ENCODE data around the gene RNF5.

DNA sequence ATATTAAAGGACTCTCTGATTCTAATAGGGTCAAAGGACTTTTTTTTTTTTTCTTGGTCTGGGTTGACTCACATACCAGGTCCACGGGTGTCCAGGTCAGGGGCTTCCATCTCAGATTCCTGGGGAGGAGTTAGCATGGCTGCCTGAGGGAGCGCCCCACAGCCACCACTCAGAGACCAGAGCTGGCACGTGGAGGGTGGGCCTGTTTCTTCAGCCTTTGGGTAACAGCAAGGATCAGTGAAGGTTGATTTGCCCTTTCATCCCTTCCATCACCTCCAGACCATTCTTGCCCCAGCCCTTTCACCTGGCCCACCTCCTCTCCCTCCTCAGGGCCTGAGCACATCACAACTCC is 20.1 kb downstream of the RNF5 start:
- TF ChIP-seq, protein P1, sequence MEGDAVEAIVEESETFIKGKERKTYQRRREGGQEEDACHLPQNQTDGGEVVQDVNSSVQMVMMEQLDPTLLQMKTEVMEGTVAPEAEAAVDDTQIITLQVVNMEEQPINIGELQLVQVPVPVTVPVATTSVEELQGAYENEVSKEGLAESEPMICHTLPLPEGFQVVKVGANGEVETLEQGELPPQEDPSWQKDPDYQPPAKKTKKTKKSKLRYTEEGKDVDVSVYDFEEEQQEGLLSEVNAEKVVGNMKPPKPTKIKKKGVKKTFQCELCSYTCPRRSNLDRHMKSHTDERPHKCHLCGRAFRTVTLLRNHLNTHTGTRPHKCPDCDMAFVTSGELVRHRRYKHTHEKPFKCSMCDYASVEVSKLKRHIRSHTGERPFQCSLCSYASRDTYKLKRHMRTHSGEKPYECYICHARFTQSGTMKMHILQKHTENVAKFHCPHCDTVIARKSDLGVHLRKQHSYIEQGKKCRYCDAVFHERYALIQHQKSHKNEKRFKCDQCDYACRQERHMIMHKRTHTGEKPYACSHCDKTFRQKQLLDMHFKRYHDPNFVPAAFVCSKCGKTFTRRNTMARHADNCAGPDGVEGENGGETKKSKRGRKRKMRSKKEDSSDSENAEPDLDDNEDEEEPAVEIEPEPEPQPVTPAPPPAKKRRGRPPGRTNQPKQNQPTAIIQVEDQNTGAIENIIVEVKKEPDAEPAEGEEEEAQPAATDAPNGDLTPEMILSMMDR (conservative IDR thresholded peaks at IDR 0.05; ENCODE audit: low read length) = no peak
- no peak for TF ChIP-seq EZH2phosphoT487 (IDR thresholded peaks at IDR 0.05; ENCODE audit: borderline replicate concordance)

All from Loucy (cell line).